Skeletal muscle satellite cell (primary cell): Measurements from ENCODE around the gene COX14.
A peak's percentile ranks its signal among the peaks of the same experiment; 100 is the strongest.
"Not testable (repeated sequence)": the region's sequence is repeated elsewhere in the genome, so short reads cannot be mapped to it uniquely, and the experiment has no call there.

Source experiments
- H3K27me3 ChIP-seq: 2 replicates; pipeline ENCODE4 v1.7.0; 2013; ENCODE audit warnings: low read length; ENCODE audit not compliant: control insufficient read depth, insufficient read depth
- H3K36me3 ChIP-seq: 2 replicates; pipeline ENCODE4 v1.7.0; 2013; ENCODE audit warnings: mild to moderate bottlenecking, control low read depth, low read length; ENCODE audit not compliant: insufficient read depth
- H3K4me1 ChIP-seq: 2 replicates; pipeline ENCODE4 v1.7.0; 2013; ENCODE audit warnings: low read length; ENCODE audit not compliant: control insufficient read depth, insufficient read depth
- H3K4me2 ChIP-seq: 2 replicates; pipeline ENCODE4 v1.7.0; 2013; ENCODE audit warnings: mild to moderate bottlenecking, low read length
- H3K4me3 ChIP-seq: 2 replicates; pipeline ENCODE4 v1.7.0; 2013; ENCODE audit warnings: low read length
- H3K9ac ChIP-seq: 2 replicates; pipeline ENCODE4 v1.7.0; 2013; ENCODE audit warnings: mild to moderate bottlenecking, low read depth, low read length, moderate library complexity
- H3K9me3 ChIP-seq: replicated peaks from 2 replicates; pipeline ENCODE4 v1.7.0; 2013; ENCODE audit warnings: mild to moderate bottlenecking, control low read depth, low read length

COX14 gene

DNA sequence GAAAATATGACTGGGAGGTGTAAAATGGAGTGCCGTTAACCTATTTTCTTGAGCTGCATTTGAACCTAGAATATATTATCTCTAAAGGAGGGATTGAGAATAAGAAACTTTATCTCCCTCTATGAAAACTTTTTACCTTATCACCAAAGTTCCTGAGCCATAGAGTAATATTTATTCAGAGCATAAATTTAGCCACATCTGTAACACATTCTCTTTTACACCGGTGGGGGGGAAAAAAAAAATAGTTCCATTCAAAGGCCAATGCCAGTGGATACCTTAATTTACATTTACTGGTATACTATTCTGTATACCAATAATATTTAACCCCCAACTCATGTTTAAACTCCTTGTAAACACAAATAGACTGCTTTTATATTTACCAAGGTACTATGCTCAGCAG is 33.4 kb downstream of the COX14 start:
- Histone ChIP-seq H3K4me3 (no peak overlapping the region), H3K9ac (no peak overlapping the region), H3K9me3 (no peaks in the 10 kb centered on the region), H3K27me3 (no peaks in the 10 kb centered on the region), H3K4me2 (no peak overlapping the region), H3K36me3 (peaks cover 23% of the 10 kb centered on the region), H3K4me1 (no peaks in the 10 kb centered on the region)

DNA sequence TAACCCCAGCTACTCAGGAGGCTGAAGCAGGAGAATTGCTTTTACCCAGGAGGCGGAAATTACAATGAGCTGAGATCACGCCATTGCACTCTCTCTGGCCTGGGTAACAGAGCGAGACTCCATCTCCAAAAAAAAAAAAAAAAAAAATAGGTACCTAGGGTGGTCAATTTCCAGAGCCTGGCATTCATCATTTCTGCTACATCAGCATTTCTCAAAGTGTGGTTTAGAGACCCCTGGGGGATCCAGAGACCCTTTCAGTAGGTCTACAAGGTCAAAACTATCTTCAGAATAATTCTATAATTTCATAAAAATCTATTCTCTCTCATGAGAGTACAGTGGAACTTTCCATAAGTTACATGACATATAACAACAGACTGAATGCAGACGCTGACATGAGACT is 35.2 kb downstream of the COX14 start:
- Histone ChIP-seq H3K4me1 (no peaks in the 10 kb centered on the region), H3K36me3 (peaks cover 13% of the 10 kb centered on the region), H3K4me3 (no peak overlapping the region), H3K4me2 (no peak overlapping the region), H3K9me3 (no peaks in the 10 kb centered on the region), H3K9ac (no peak overlapping the region), H3K27me3 (no peaks in the 10 kb centered on the region)

DNA sequence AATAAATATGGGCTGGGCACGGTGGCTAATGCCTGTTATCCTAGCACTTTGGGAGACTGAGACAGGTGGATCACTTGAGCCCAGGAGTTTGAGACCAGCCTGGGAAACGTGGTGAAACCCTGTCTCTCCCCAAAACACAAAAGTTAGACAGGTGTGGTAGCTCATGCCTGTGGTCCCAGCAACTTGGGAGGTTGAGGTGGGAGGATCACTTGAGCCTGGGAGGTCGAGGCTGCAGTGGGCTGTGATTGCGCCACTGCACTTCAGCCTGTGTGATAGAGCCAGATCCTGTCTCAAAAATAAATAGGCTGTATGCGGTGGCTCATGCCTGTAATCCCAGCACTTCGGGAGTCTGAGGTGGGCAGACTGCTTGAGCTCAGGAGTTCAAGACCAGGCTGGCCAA is 36.0 kb downstream of the COX14 start:
- H3K4me2 ChIP-seq, H3K27me3 ChIP-seq, H3K9ac ChIP-seq, H3K36me3 ChIP-seq, H3K4me3 ChIP-seq, H3K4me1 ChIP-seq, H3K9me3 ChIP-seq: not testable (repeated sequence)

DNA sequence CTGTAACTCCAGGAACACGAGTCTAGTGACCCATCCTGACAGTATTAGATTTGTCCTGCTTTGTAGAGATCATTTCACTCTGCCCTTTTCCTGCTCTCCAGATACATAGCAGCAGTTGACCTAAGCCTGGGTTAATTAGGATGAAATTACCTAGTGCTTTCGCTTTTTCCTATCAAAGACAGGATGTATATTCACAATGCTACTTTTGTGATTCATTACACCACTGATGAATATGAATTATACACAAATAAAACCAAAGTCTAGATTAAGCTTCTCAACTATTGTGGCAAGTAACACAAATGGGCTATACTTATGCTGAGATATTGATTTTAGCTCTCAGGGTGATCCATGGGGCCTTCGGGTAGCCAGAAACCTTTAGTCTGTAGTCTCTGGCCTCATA is 37.3 kb downstream of the COX14 start:
- H3K9me3 ChIP-seq = no peaks in the 10 kb centered on the region
- H3K4me2 ChIP-seq = no peak overlapping the region
- H3K36me3 ChIP-seq = peaks cover 2% of the 10 kb centered on the region
- no peak overlapping the region for H3K9ac ChIP-seq
- H3K4me1 ChIP-seq = no peaks in the 10 kb centered on the region
- H3K4me3 ChIP-seq = no peak overlapping the region
- H3K27me3 ChIP-seq = no peaks in the 10 kb centered on the region

DNA sequence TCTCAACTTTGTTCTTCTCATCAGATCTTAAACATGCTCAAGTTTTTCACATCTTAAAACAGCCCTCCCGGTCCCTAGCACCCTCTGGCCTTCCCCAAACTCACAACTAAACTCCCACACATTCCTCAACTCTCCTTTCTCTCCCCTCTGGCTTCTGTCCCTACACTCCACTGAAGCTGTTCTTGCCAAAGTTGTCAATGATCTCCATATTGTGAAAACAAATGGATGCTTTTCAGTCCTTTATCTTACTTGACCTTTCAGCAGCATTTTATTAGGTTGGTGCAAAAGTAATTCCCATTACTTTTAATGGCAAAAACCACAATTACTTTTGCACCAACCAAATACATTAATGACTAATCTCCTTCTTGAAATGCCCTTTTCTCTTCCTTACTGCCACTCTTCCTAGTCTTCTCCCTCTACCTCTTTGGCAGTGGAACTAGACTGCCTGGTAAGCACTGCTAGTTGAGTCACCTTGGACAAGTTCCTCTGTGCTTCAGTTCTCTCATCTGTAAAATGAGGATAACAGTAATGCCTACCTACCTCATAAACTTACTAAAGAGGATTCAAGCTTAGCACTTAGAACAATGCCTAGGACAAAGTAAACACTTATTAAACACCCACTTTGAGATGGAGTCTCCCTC is 39.1 kb downstream of the COX14 start:
- Histone ChIP-seq H3K36me3 (peaks cover 2% of the 10 kb centered on the region), H3K4me2 (no peak overlapping the region), H3K4me1 (no peaks in the 10 kb centered on the region), H3K9me3 (no peaks in the 10 kb centered on the region), H3K9ac (no peak overlapping the region), H3K4me3 (no peak overlapping the region), H3K27me3 (no peaks in the 10 kb centered on the region)

DNA sequence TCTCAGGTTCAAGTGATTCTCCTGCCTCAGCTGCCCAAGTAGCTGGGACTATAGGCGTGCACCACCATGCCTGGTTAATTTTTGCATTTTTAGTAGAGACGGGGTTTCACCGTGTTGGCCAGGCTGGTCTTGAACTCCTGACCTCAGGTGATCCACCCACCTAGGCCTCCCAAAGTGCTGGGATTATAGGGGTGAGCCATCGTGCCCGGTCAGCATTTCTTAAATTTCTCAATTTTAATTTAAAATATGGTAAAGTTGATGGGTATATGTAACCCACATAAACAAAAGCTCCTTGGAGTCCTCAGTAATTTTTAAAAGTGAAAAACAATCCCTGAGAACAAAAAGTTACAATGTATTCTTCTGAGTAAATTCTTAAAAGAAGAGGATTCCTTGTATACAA is 42.9 kb downstream of the COX14 start:
- not testable (repeated sequence) for H3K4me3 ChIP-seq, H3K9ac ChIP-seq, H3K36me3 ChIP-seq, H3K9me3 ChIP-seq, H3K4me2 ChIP-seq, H3K27me3 ChIP-seq, H3K4me1 ChIP-seq

DNA sequence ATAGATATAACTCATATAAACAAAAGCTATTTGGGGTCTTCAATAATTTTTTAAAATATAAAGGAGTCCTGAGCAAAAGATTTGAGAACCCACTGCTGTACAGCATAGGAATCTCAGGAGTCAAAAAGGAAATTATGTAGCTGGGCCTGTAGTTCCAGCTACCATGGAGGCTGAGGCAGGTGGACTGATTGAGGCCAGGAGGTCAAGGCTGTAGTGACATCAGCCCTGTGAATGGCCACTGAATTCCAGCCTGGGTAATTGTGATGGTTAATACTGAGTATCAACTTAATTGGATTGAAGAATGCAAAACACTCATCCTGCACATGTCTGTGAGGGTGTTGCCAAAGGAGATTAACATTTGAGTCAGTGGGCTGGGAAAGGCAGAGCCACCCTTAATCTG is 44.6 kb downstream of the COX14 start:
- Histone ChIP-seq H3K36me3 (peaks cover 6% of the 10 kb centered on the region), H3K4me2 (no peak overlapping the region), H3K9me3 (no peaks in the 10 kb centered on the region), H3K9ac (no peak overlapping the region), H3K4me1 (peaks cover 6% of the 10 kb centered on the region), H3K27me3 (no peaks in the 10 kb centered on the region), H3K4me3 (no peak overlapping the region)

DNA sequence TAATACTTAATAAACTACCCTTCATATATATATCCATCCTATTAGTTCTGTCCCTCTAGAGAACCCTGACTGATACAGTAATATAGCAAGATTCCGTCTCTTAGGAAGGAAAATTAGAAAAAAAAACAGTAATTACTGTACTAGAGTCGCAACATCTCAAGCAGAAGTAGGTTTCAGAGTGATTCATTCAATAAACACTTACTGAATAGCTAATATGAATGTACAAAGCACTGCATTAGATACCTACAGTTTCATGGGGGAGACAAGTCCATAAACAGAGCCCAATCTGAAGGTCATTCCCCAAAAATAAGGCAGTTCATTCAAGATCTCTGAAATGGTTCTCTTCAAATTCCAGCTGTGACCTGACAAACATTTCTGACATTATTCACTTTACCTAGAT is 45.2 kb downstream of the COX14 start:
- no peaks in the 10 kb centered on the region for H3K27me3 ChIP-seq
- H3K4me2 ChIP-seq = no peak overlapping the region
- no peak overlapping the region for H3K4me3 ChIP-seq
- no peak overlapping the region for H3K9ac ChIP-seq
- peaks cover 6% of the 10 kb centered on the region for H3K4me1 ChIP-seq
- peaks cover 6% of the 10 kb centered on the region for H3K36me3 ChIP-seq
- no peaks in the 10 kb centered on the region for H3K9me3 ChIP-seq

DNA sequence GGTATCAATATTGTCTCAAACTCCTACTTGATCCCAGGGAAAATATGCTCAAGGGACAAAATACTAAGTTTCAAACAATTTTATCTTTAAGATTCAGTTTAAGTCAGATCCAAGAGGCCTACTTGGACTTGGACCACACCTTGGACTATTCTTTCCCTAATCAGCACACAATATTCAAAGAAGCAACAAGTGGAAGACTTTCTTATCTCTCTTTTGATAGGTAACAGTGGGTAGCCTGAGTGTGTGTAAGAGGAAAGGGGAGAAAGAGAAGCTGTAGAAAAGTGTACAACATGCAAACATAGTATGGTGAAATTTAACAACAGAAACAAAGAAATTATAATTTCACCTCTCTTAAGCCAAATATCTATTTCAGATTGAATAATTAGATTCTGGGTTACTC is 48.6 kb downstream of the COX14 start:
- Histone ChIP-seq H3K9ac (no peak overlapping the region), H3K4me3 (no peak overlapping the region)

DNA sequence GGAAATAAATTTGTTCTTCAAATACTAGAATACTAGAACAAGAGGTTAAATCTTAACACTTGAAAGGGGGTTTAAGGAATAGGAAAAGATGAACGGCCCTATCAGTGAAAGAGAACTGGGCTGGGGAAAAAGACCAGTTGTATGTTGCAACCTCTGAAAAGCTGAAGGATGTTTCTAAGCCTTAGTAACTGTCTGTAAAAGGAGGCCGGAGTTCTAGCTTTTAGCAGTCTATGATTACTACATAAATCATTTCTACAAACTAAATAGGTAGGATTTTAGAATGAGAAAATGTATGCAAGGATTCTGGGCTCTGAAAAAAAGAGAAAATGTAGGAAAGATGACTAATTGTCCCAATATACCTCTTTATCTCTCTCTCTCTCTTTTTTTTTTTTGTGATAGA is 50.2 kb downstream of the COX14 start:
- Histone ChIP-seq H3K4me3 (no peak overlapping the region), H3K27me3 (no peaks in the 10 kb centered on the region), H3K9me3 (no peaks in the 10 kb centered on the region), H3K36me3 (peaks cover 6% of the 10 kb centered on the region), H3K4me1 (peaks cover 12% of the 10 kb centered on the region), H3K4me2 (no peak overlapping the region), H3K9ac (no peak overlapping the region)

More for the DNA sequence above, 48.6 kb downstream of the COX14 start:
- Histone ChIP-seq H3K4me1 (peaks cover 9% of the 10 kb centered on the region), H3K36me3 (peaks cover 6% of the 10 kb centered on the region), H3K27me3 (no peaks in the 10 kb centered on the region), H3K9me3 (no peaks in the 10 kb centered on the region), H3K4me2 (no peak overlapping the region)

DNA sequence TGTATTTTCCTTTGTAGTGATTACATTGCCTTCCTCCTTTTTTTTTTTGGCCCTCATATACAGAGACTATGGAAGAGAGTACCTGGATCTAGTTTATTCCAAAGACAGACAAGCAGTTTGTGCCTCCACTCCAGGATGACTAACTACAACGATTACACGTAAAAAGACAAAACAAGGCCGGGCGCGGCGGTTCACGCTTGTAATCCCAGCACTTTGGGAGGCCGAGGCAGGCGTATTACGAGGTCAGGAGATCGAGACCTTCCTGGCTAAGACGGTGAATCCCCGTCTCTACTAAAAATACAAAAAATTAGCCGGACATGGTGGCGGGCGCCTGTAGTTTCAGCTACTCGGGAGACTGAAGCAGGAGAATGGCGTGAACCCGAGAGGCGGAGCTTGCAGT is 52.9 kb downstream of the COX14 start:
- Histone ChIP-seq H3K4me1 (peaks cover 11% of the 10 kb centered on the region), H3K4me2 (no peak overlapping the region), H3K27me3 (no peaks in the 10 kb centered on the region), H3K36me3 (peaks cover 3% of the 10 kb centered on the region), H3K9me3 (peaks cover 3% of the 10 kb centered on the region), H3K4me3 (no peak overlapping the region), H3K9ac (no peak overlapping the region)

DNA sequence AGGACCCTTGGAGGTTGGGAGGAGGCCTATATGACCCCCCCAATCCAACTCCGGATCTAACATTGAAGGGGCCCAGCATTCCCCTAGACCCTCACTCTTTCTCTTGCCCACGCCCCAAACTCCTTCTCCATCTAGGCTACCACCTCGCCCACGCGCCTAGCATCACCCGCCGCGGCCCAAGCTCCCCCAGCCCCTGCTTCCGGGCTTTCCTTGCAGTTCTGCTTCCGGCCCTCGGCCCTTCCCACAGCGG is 54.7 kb downstream of the COX14 start:
- H3K27me3 ChIP-seq = no peaks in the 10 kb centered on the region
- peaks cover 3% of the 10 kb centered on the region for H3K9me3 ChIP-seq
- H3K4me2 ChIP-seq = peak overlapping the region; percentile 87
- H3K4me3 ChIP-seq = peak overlapping the region; percentile 94
- peaks cover 3% of the 10 kb centered on the region for H3K36me3 ChIP-seq
- H3K9ac ChIP-seq = peak overlapping the region; percentile 99
- peaks cover 11% of the 10 kb centered on the region for H3K4me1 ChIP-seq
